Endodermal cell (in vitro differentiated cells): Measurements from ENCODE around the gene SERPINE1. TPM values are rescaled to one million over a fixed set of nuclear protein-coding genes. Genes with fewer than 3 reads are reported as not detected.
A peak's percentile ranks its signal among the peaks of the same experiment; 100 is the strongest.

Source experiments
- DNase-seq: peaks from one replicate; pipeline ENCODE4 v3.0.0-alpha.2; 2017
- H3K27ac ChIP-seq: 2 replicates; pipeline ENCODE4 v1.5.1; 2013; ENCODE audit warnings: mild to moderate bottlenecking, low read depth, low read length, moderate library complexity
- H3K27me3 ChIP-seq: 2 replicates; pipeline ENCODE4 v1.6.1; 2013; ENCODE audit warnings: mild to moderate bottlenecking, low read length, moderate library complexity; ENCODE audit not compliant: insufficient read depth, control insufficient read depth, poor library complexity, severe bottlenecking
- H3K36me3 ChIP-seq: 2 replicates; pipeline ENCODE4 v1.7.0; 2013; ENCODE audit warnings: mild to moderate bottlenecking, low read length, moderate library complexity; ENCODE audit not compliant: control insufficient read depth, insufficient read depth
- H3K4me1 ChIP-seq: one replicate; pipeline ENCODE4 v1.7.0; 2013; ENCODE audit warnings: low read length; ENCODE audit not compliant: control insufficient read depth, insufficient read depth
- H3K4me3 ChIP-seq: 2 replicates; pipeline ENCODE4 v1.5.1; 2013; ENCODE audit warnings: mild to moderate bottlenecking, low read length, moderate library complexity
- H3K9ac ChIP-seq: 2 replicates; pipeline ENCODE4 v1.6.1; 2013; ENCODE audit warnings: mild to moderate bottlenecking, low read length, moderate library complexity; ENCODE audit not compliant: poor library complexity, severe bottlenecking; ENCODE audit errors: extremely low read depth
- H3K9me3 ChIP-seq: 2 replicates; pipeline ENCODE4 v1.6.1; 2013; ENCODE audit warnings: mild to moderate bottlenecking, low read length, moderate library complexity; ENCODE audit not compliant: control insufficient read depth
- H3K27ac Mint-ChIP-seq: 2 replicates; pipeline ENCODE4 v1.8.0; 2020; ENCODE audit warnings: mixed read lengths
- H3K27me3 Mint-ChIP-seq: 2 replicates; pipeline ENCODE4 v1.8.0; 2021; ENCODE audit warnings: mild to moderate bottlenecking, mixed read lengths; ENCODE audit not compliant: insufficient read depth
- H3K36me3 Mint-ChIP-seq: 2 replicates; pipeline ENCODE4 v1.8.0; 2020; ENCODE audit warnings: low read depth, mixed read lengths
- H3K4me1 Mint-ChIP-seq: 2 replicates; pipeline ENCODE4 v1.8.0; 2020; ENCODE audit warnings: mixed read lengths
- H3K4me3 Mint-ChIP-seq: 2 replicates; pipeline ENCODE4 v1.8.0; 2020; ENCODE audit warnings: mild to moderate bottlenecking, moderate library complexity, mixed read lengths
- H3K9me3 Mint-ChIP-seq: 2 replicates; pipeline ENCODE4 v1.8.0; 2020; ENCODE audit warnings: mild to moderate bottlenecking, mixed read lengths
- WGBS, 2 experiments: methylation state at CpG; one replicate each; pipeline versions ENCODE4 v1.1.5 to v1.1.7; 2013; ENCODE audit warnings: missing lambda C conversion rate in 2 of 2, mixed read lengths in 1 of 2; ENCODE audit not compliant: insufficient coverage in 1 of 2, insufficient read length in 1 of 2; 5-methylcytosine and 5-hydroxymethylcytosine counted together
- total RNA-seq, 2 donors: library from RNA; stranded (reverse); fragmentation: NEBNext Ultra II Directional in 1 of 2; extraction: Animal tissue kit (Norgen Biotek cat#: 25700) in 1 of 2; gene quantifications; 2 replicates in 1 of 2; 3 replicates in 1 of 2; pipeline ENCODE4 v1.2.1, GENCODE V29; 2021
- TF ChIP-seq, protein P1 (sequence below): fragments of 200-600 bp; sonication (generic); conservative IDR thresholded peaks from 2 replicates; pipeline ENCODE4 v1.5.0; 2021; ENCODE audit warnings: antibody characterized with exemption, mild to moderate bottlenecking

SERPINE1 gene
- total RNA-seq, 2 donors from 2014 or later, result 0.89 to 4.9 TPM

DNA sequence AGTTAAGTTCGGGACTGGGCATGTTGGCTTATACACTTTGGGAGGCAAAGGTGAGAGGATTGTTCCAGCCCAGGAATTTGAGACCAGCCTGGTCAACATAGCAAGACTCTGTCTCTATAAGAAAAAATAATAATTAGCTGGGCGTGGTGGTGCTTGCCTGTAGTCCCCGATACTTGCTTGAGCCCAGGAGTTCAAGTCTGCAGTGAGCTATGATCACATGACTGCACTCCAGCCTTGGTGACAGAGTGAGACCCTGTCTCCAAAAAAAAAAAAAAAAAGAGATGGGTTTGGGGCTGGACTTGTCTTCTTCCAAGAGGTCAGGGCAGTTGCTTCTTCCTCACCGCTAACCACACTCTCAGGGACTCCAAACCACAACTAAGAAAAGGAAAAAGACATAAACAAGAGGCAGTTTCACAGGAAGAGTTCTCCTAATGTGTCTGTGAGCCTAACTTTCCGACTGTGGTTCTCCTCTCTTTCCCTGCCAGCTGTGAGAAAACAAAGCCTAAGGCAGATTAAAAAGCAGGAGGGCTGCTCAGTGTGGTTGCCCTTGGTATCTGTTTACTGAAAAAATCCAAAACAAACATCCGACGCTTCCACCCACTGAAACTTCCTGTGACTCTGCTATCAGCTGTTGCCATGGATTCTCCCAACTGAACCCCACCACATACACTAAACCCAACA lies 2.4 kb upstream of the SERPINE1 start:
- DNase-seq, result no peak
- peaks cover 3% of the 10 kb centered on the region for H3K4me1 ChIP-seq
- H3K27ac ChIP-seq, result no peak overlapping the region
- no peaks in the 10 kb centered on the region for H3K27me3 ChIP-seq
- Mint-ChIP-seq H3K9me3 (peaks cover 10% of the 10 kb centered on the region), H3K27ac (peak overlapping the region; percentile 41), H3K4me1 (peaks cover 37% of the 10 kb centered on the region), H3K27me3 (peaks cover 8% of the 10 kb centered on the region), H3K4me3 (no peak overlapping the region), H3K36me3 (no peaks in the 10 kb centered on the region)
- H3K36me3 ChIP-seq, result no peaks in the 10 kb centered on the region
- TF ChIP-seq, protein P1, sequence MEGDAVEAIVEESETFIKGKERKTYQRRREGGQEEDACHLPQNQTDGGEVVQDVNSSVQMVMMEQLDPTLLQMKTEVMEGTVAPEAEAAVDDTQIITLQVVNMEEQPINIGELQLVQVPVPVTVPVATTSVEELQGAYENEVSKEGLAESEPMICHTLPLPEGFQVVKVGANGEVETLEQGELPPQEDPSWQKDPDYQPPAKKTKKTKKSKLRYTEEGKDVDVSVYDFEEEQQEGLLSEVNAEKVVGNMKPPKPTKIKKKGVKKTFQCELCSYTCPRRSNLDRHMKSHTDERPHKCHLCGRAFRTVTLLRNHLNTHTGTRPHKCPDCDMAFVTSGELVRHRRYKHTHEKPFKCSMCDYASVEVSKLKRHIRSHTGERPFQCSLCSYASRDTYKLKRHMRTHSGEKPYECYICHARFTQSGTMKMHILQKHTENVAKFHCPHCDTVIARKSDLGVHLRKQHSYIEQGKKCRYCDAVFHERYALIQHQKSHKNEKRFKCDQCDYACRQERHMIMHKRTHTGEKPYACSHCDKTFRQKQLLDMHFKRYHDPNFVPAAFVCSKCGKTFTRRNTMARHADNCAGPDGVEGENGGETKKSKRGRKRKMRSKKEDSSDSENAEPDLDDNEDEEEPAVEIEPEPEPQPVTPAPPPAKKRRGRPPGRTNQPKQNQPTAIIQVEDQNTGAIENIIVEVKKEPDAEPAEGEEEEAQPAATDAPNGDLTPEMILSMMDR, result no peak
- H3K4me3 ChIP-seq, result no peak overlapping the region
- H3K9ac ChIP-seq, result peak overlapping the region; percentile 16
- 78 to 87% methylated on average over 5 to 7 of the region's 7 CpGs for WGBS, 2 experiments
- no peaks in the 10 kb centered on the region for H3K9me3 ChIP-seq

DNA sequence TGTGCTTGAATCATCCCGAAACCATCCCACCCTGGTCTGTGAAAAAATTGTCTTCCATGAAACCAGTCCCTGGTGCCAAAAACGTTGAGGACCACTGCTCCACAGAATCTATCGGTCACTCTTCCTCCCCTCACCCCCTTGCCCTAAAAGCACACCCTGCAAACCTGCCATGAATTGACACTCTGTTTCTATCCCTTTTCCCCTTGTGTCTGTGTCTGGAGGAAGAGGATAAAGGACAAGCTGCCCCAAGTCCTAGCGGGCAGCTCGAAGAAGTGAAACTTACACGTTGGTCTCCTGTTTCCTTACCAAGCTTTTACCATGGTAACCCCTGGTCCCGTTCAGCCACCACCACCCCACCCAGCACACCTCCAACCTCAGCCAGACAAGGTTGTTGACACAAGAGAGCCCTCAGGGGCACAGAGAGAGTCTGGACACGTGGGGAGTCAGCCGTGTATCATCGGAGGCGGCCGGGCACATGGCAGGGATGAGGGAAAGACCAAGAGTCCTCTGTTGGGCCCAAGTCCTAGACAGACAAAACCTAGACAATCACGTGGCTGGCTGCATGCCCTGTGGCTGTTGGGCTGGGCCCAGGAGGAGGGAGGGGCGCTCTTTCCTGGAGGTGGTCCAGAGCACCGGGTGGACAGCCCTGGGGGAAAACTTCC lies 784 bp upstream of the SERPINE1 start:
- H3K36me3 ChIP-seq, result no peaks in the 10 kb centered on the region
- Mint-ChIP-seq H3K4me3 (no peak overlapping the region), H3K9me3 (peaks cover 10% of the 10 kb centered on the region), H3K27me3 (peaks cover 8% of the 10 kb centered on the region), H3K4me1 (peaks cover 37% of the 10 kb centered on the region), H3K36me3 (no peaks in the 10 kb centered on the region), H3K27ac (no peak overlapping the region)
- H3K9me3 ChIP-seq, result no peaks in the 10 kb centered on the region
- no peak overlapping the region for H3K4me3 ChIP-seq
- H3K27me3 ChIP-seq, result no peaks in the 10 kb centered on the region
- 81% methylated on average over 7 to 15 of the region's 15 CpGs for WGBS, 2 experiments
- no peak for DNase-seq
- H3K9ac ChIP-seq, result no peak overlapping the region
- peaks cover 3% of the 10 kb centered on the region for H3K4me1 ChIP-seq
- TF ChIP-seq, protein P1, result no peak
- no peak overlapping the region for H3K27ac ChIP-seq

DNA sequence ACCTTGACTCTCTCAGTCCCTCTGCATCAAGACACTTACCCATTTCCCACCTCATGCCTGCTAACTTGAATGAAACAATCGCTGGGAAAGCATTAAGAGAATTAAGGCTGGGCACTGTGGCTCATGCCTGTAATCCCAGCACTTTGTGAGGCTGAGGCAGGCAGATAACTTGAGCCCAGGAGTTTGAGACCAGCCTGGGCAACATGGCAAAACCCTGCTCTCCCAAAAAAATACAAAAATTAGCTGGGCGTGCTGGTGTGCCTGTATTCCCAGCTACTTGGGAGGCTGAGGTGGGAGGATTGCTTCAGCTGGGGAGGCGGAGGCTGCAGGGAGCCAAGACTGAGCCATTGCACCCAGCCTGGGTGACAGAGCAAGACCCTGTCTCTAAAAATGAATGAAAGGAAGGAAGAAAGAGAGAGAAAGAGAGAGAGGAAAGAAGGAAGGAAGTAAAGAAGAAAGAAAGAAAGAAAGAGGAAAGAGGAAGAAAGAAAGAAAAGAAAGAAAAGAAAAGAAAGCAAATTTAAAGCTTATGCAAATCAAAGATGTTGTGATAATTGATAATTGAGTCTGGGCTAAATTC lies 646 bp downstream of the SERPINE1 start:
- Histone ChIP-seq H3K36me3 (no peaks in the 10 kb centered on the region), H3K27ac (no peak overlapping the region), H3K9me3 (no peaks in the 10 kb centered on the region), H3K27me3 (no peaks in the 10 kb centered on the region), H3K4me3 (peak overlapping the region; percentile 64), H3K9ac (no peak overlapping the region), H3K4me1 (peaks cover 2% of the 10 kb centered on the region)
- 60 to 74% methylated on average over 2 to 3 of the region's 3 CpGs for WGBS, 2 experiments
- H3K36me3 Mint-ChIP-seq, result no peaks in the 10 kb centered on the region
- TF ChIP-seq, protein P1, result no peak
- H3K27ac Mint-ChIP-seq, result peak overlapping the region; percentile 8
- peaks cover 10% of the 10 kb centered on the region for H3K27me3 Mint-ChIP-seq
- peaks cover 10% of the 10 kb centered on the region for H3K9me3 Mint-ChIP-seq
- peaks cover 30% of the 10 kb centered on the region for H3K4me1 Mint-ChIP-seq
- peak overlapping the region; percentile 32 for H3K4me3 Mint-ChIP-seq
- no peak for DNase-seq
